GM12891 (cell line): Measurements from ENCODE around the gene MRPL12.

Experiments used
- POLR2A ChIP-seq: IDR thresholded peaks from 2 replicates; pipeline ENCODE4 v1.6.1; 2011; ENCODE audit warnings: low read depth, low read length, control low read depth
- POLR2AphosphoS5 ChIP-seq: IDR thresholded peaks from 2 replicates; pipeline ENCODE4 v1.6.1; 2011; ENCODE audit warnings: low read depth, low read length, control low read depth

DNA sequence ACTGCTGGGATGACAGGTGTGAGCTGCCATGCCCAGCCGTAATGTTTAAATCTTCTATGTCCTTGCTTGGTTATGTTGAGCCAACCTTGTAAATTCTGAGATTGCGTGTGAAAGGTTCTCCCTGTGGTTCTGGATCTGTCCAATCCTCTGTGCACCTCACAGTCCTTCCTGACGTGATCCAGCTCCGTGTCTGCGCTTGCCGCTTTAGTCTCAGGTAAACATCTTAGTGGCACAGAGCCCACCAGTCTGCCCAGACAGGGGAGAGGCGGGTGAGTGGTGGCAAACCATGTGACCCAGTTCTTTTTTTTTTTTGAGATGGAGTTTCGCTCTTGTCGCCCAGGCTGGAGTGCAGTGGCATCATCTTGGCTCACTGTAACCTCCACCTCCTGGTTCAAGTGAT, 22.8 kb downstream of the MRPL12 start:
- no peak for TF ChIP-seq POLR2A
- TF ChIP-seq POLR2AphosphoS5 = no peak
